Fibroblast of the aortic adventitia (primary cell): ENCODE results near the gene NAMPT. TPM values are rescaled to one million over a fixed set of nuclear protein-coding genes. Genes with fewer than 3 reads are reported as not detected.

Experiments used
- DNase-seq: peaks from one replicate; pipeline ENCODE4 v3.0.0-alpha.2; 2010; ENCODE audit warnings: low read depth
- H3K4me3 ChIP-seq: 2 replicates; pipeline ENCODE4 v1.5.1; 2011; ENCODE audit warnings: low read depth, mild to moderate bottlenecking, control low read depth, low read length, moderate library complexity
- total RNA-seq: library from RNA; depleted of rRNA; stranded (reverse); fragments of >200 nt; gene quantifications from 2 replicates; pipeline ENCODE4 v1.2.3, GENCODE V29; 2012; ENCODE audit warnings: low replicate concordance
- TF ChIP-seq, protein P1 (sequence below): IDR thresholded peaks from 2 replicates; pipeline ENCODE4 v1.5.1; 2011; ENCODE audit warnings: mild to moderate bottlenecking, low read length, control low read depth, inconsistent platforms; ENCODE audit not compliant: insufficient read depth

Gene NAMPT
- total RNA-seq, result 78.8 and 84.4 TPM in 2 replicates

DNA sequence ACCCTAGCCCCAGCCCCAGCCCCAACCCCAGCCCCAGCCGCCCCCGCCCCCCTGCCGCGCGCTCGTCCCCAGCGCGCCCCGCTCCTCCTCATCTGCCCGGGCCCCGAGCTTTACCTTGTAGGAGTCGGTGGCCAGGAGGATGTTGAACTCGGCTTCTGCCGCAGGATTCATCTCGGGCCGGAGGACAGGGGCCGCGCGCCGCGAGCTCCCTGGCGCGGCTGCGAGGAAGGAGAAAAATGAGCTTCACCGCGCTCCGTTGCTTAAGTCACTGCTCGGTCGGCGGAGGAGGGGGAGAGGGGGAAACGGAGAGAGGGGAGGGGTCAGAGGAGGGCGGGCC lies at the start of gene NAMPT:
TSS of gene NAMPT (minus strand) at position 270 of the 337 bp plus-strand sequence. CDS start at position 171, 99 bp downstream.
- peak within 1 kb of the TSS; percentile 82 for H3K4me3 ChIP-seq
- DNase-seq, result no peak
- TF ChIP-seq, protein P1, sequence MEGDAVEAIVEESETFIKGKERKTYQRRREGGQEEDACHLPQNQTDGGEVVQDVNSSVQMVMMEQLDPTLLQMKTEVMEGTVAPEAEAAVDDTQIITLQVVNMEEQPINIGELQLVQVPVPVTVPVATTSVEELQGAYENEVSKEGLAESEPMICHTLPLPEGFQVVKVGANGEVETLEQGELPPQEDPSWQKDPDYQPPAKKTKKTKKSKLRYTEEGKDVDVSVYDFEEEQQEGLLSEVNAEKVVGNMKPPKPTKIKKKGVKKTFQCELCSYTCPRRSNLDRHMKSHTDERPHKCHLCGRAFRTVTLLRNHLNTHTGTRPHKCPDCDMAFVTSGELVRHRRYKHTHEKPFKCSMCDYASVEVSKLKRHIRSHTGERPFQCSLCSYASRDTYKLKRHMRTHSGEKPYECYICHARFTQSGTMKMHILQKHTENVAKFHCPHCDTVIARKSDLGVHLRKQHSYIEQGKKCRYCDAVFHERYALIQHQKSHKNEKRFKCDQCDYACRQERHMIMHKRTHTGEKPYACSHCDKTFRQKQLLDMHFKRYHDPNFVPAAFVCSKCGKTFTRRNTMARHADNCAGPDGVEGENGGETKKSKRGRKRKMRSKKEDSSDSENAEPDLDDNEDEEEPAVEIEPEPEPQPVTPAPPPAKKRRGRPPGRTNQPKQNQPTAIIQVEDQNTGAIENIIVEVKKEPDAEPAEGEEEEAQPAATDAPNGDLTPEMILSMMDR, result no peak

DNA sequence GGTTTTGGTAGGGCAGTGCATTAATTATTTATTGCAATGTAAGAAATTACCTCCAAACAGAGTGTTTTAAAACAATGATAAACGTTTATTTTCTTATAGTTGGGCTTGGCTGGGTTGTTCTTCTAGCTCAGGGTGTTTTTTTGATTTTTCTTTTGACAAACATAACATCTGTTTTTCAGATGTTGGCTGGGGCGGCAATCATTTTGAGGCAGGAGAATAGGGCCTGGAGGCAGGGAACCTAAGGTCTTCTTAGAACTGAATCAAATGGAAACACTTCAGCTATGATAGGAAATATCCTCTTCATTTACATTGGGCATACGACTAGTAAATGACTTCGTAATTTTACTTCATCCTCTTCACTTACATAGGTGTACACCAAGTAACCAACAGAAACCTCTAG lies 47.4 kb upstream of the NAMPT start:
- no peak overlapping the region for H3K4me3 ChIP-seq
- DNase-seq, result no peak
- TF ChIP-seq, protein P1, result no peak

DNA sequence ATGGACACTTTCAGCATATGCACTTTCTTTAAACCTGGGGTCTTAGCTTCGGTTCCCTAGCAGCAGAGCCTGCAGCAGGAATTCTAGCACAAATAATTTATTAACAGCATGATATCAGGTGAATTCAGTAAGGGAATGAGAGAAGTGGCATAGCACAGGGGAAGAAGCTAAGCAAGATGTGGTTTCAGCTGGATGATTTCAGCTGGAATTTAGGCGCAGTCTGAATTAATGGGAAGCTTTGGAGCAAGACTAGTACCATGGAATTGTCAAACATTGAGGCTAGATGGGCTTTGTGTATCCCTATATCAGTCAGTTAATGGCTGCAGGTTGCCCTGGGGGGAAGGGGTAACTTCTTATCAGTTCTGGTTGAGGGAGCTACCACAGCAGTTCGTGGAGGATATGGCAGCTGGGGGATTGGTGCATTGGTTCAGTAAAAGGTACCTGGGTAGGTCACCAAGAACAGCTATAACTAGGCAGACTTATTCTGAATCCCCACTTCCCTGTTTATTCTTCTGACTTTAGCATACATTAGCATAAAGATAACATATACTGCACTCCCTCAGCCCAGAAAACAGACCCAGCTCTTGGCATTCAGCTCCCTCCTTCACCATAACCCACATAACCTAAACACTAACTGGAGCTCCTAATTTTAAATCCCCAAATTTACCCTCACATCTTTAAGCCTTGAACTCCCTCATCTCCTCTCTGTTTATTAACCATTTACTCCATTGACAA lies 46.8 kb upstream of the NAMPT start:
- no peak for DNase-seq
- TF ChIP-seq, protein P1, result no peak
- H3K4me3 ChIP-seq, result no peak overlapping the region

DNA sequence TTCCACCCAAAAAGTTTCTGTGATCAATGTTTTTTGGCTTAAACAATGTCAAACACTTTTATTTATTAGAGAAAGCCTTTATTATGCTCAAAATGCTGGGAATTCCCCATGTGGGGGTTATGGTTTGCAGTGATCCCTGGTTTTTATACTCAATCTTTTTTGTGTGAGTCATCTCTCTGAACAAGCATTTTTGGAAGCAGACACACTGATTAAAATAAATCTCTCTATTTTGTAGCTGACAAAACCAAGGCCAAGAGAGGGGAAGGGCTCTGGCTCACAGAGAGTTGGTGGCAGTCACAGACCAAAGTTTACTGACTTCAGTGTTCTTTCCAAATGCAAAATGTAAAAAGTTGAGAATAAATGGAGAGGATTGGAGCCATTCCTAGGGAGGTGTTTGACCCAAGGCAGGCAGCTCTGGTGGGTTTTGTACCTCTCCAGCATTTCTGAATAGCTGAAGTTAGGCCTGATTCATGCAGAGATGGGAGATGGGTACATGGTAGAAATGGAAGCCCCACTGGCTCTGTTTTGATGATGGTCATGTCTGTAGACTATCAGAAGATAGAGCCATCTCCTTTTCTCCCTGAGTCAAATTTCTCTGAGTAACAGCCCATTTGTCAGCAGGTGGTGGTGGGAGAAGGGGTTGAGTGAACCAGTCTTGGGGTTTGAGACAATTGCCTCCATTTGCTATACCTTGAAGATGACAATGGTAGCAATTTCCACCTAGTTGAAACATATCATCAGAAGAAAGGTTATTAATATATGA lies 45.4 kb upstream of the NAMPT start:
- TF ChIP-seq, protein P1, result no peak
- DNase-seq, result peak; percentile 80
- H3K4me3 ChIP-seq, result no peak overlapping the region

DNA sequence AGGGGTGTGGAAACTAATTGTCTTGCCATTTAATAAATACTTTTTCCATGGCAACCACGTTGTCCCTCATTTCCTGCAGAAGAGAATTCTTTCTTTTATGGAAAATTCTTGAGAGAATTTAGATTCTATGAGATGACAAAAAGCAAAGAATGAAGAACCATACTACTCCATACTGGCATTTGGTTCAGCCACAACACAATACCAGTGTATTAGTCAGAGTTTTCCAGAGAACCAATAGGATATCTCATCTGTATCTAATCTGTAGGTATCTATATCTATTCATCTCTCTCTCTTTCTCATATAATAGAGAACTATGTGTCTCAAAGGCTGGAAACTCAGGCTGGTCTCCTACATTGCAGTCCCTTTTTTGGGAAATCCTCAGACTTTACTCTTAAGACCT lies 44.6 kb upstream of the NAMPT start:
- no peak overlapping the region for H3K4me3 ChIP-seq
- DNase-seq, result peak; percentile 8
- TF ChIP-seq, protein P1, result no peak

DNA sequence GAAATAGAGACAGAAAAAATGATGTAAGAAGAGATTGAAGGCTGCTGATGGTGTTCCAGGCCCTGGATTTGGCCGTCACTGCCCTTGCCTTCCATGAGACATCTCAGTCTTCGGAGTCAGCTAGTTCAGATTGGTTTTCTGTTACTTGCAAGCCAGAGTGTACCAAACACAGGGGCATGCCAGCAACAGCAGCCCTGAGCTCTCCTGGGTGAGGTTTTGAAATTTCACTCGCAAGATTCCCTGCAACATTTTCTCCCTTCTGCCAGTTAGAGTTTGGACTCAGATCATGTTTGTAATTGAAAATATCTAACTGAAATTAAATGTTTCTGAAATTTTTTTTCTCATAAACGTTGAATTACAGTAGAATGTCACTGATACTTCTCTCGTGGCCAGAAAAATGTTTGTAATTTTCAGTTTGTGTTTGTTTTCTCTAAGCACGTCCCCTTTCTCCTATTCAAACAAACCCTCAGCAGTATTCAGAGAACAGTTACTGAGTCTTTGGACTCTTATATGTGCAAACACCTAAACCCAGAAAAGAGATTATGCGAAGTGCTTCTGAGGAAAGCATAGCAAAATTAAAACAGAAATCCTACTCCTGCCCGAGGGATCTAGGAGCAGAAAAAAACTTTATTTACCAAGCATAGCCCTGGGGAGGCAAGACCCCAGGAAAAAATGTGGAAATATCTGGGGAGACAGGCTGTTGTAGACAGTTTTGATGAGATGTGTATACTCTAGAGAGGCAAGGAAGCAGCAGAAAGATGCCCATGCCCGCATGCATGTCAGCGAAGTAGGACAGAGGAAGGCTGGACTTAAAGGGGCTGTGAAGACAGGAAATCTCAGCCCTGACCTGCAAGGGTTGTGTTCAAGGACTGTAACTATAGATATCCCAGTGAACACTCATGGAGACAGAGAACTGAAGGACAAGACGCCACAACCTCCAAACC lies 43.0 kb upstream of the NAMPT start:
- TF ChIP-seq, protein P1, result no peak
- DNase-seq, result no peak
- H3K4me3 ChIP-seq, result no peak overlapping the region
